Suprapubic skin (tissue), 4 donors: ENCODE results near the gene PLA2G4E. TPM values are rescaled to one million over a fixed set of nuclear protein-coding genes. Genes with fewer than 3 reads are reported as not detected.

ENCODE experiments used
- DNase-seq, 2 donors: peaks; one replicate each; pipeline ENCODE4 v3.0.0-alpha.2; 2019; ENCODE audit warnings: low spot score in 2 of 2
- H3K27ac ChIP-seq: fragments of 200-600 bp; sonication (generic); one replicate; pipeline ENCODE4 v1.5.1; 2019
- H3K27me3 ChIP-seq: fragments of 200-600 bp; sonication (generic); one replicate; pipeline ENCODE4 v1.5.1; 2019
- H3K36me3 ChIP-seq: fragments of 200-600 bp; sonication (generic); one replicate; pipeline ENCODE4 v1.5.1; 2019
- H3K4me1 ChIP-seq: fragments of 200-600 bp; sonication (generic); one replicate; pipeline ENCODE4 v1.5.1; 2019
- H3K4me3 ChIP-seq: fragments of 200-600 bp; sonication (generic); one replicate; pipeline ENCODE4 v1.5.1; 2019; ENCODE audit warnings: mild to moderate bottlenecking
- H3K9me3 ChIP-seq: fragments of 200-600 bp; sonication (generic); one replicate; pipeline ENCODE4 v1.5.1; 2019
- CTCF ChIP-seq, 2 donors: fragments of 200-600 bp in 1 of 2; fragments of 450-650 bp in 1 of 2; sonication (generic) in 1 of 2; IDR thresholded peaks; one replicate each; pipeline ENCODE4 v1.5.1; 2016 to 2019; ENCODE audit warnings: antibody characterized with exemption in 2 of 2, mild to moderate bottlenecking in 1 of 2, moderate library complexity in 1 of 2
- EP300 ChIP-seq: sonication (generic); formaldehyde crosslinking; IDR thresholded peaks from one replicate; pipeline ENCODE4 v1.6.1; 2017; ENCODE audit warnings: antibody characterized with exemption
- POLR2A ChIP-seq, 2 donors: fragments of 450-650 bp; IDR thresholded peaks; one replicate each; pipeline ENCODE4 v1.6.1; 2017; ENCODE audit warnings: antibody characterized with exemption in 2 of 2, mild to moderate bottlenecking in 2 of 2, moderate library complexity in 2 of 2
- POLR2AphosphoS5 ChIP-seq, 3 donors: sonication (generic); formaldehyde crosslinking; IDR thresholded peaks; one replicate each; pipeline ENCODE4 v1.6.1; 2017; ENCODE audit warnings: antibody characterized with exemption in 3 of 3
- WGBS: methylation state at CpG from one replicate; pipeline ENCODE4 v1.1.5; 2018; 5-methylcytosine and 5-hydroxymethylcytosine counted together
- total RNA-seq, 4 donors: library from RNA; depleted of rRNA; stranded (reverse); fragments of >200 nt; gene quantifications; one replicate each; pipeline ENCODE4 v1.1.0, GENCODE V29; 2016

Gene PLA2G4E
- total RNA-seq, 4 donors from 2014 or later: 47.9 to 129 (median 60.9) TPM

GRCh38 chr15:41951571-41951970 is 69.3 kb downstream of the PLA2G4E start:
- Histone ChIP-seq H3K27me3 (no peaks in the 10 kb centered on the region), H3K36me3 (peaks cover 22% of the 10 kb centered on the region), H3K4me3 (no peak overlapping the region), H3K27ac (no peak overlapping the region), H3K9me3 (no peaks in the 10 kb centered on the region), H3K4me1 (peaks cover 54% of the 10 kb centered on the region)
- WGBS: 61% methylated on average over 2 of the region's 2 CpGs
- peak in 1 of 2 donors; percentile 50 for DNase-seq
- TF ChIP-seq CTCF (IDR thresholded peaks at IDR 0.05): no peak
- no peak for TF ChIP-seq EP300
- TF ChIP-seq POLR2A (IDR thresholded peaks at IDR 0.05): no peak
- TF ChIP-seq POLR2AphosphoS5 (IDR thresholded peaks at IDR 0.05): no peak

GRCh38 chr15:41950489-41950888 is 70.4 kb downstream of the PLA2G4E start:
- no peaks in the 10 kb centered on the region for H3K9me3 ChIP-seq
- H3K27ac ChIP-seq: peak overlapping the region; percentile 84
- TF ChIP-seq CTCF (IDR thresholded peaks at IDR 0.05) (no peak), EP300 (no peak), POLR2AphosphoS5 (IDR thresholded peaks at IDR 0.05) (peak in 1 of 3 donors; percentile 6)
- peaks cover 22% of the 10 kb centered on the region for H3K36me3 ChIP-seq
- WGBS: 43% methylated on average over 5 of the region's 5 CpGs
- H3K27me3 ChIP-seq: no peaks in the 10 kb centered on the region
- DNase-seq: peak in 1 of 2 donors; percentile 43
- no peak overlapping the region for H3K4me3 ChIP-seq
- peaks cover 52% of the 10 kb centered on the region for H3K4me1 ChIP-seq

- Histone ChIP-seq H3K27ac (peak overlapping the region; percentile 84), H3K4me3 (no peak overlapping the region), H3K9me3 (no peaks in the 10 kb centered on the region), H3K27me3 (no peaks in the 10 kb centered on the region), H3K4me1 (peaks cover 52% of the 10 kb centered on the region), H3K36me3 (peaks cover 22% of the 10 kb centered on the region)
- peak in 1 of 2 donors; percentile 60 for DNase-seq
- TF ChIP-seq POLR2A (IDR thresholded peaks at IDR 0.05) (no peak), CTCF (IDR thresholded peaks at IDR 0.05) (no peak), EP300 (no peak), POLR2AphosphoS5 (IDR thresholded peaks at IDR 0.05) (no peak)
- 70% methylated on average over 4 of the region's 4 CpGs for WGBS
Observed at GRCh38 chr15:41950127-41950483, 70.7 kb downstream of the PLA2G4E start.

GRCh38 chr15:41949401-41950126 is 71.3 kb downstream of the PLA2G4E start:
- TF ChIP-seq POLR2AphosphoS5 (IDR thresholded peaks at IDR 0.05): no peak
- TF ChIP-seq POLR2A (IDR thresholded peaks at IDR 0.05): no peak
- no peak for TF ChIP-seq CTCF (IDR thresholded peaks at IDR 0.05)
- TF ChIP-seq EP300: no peak
- Histone ChIP-seq H3K4me3 (no peak overlapping the region), H3K9me3 (no peaks in the 10 kb centered on the region), H3K4me1 (peaks cover 58% of the 10 kb centered on the region), H3K36me3 (peaks cover 22% of the 10 kb centered on the region), H3K27me3 (no peaks in the 10 kb centered on the region), H3K27ac (peak overlapping the region; percentile 84)
- peak; percentile 43 to 65 for DNase-seq
- WGBS: 83% methylated on average over 5 of the region's 5 CpGs

GRCh38 chr15:41948490-41948889 is 72.4 kb downstream of the PLA2G4E start:
- peak overlapping the region; percentile 22 for H3K27ac ChIP-seq
- no peaks in the 10 kb centered on the region for H3K27me3 ChIP-seq
- DNase-seq: no peak
- no peaks in the 10 kb centered on the region for H3K9me3 ChIP-seq
- H3K36me3 ChIP-seq: peaks cover 17% of the 10 kb centered on the region
- peaks cover 68% of the 10 kb centered on the region for H3K4me1 ChIP-seq
- TF ChIP-seq POLR2A (IDR thresholded peaks at IDR 0.05) (no peak), EP300 (no peak), POLR2AphosphoS5 (IDR thresholded peaks at IDR 0.05) (no peak), CTCF (IDR thresholded peaks at IDR 0.05) (no peak)
- H3K4me3 ChIP-seq: no peak overlapping the region
- WGBS: 69% methylated on average over 3 of the region's 3 CpGs
